Loucy (cell line): ENCODE results near the gene ERGIC3.
"Not testable (repeated sequence)": the region's sequence is repeated elsewhere in the genome, so short reads cannot be mapped to it uniquely, and the experiment has no call there.

Source experiments
- H2AFZ ChIP-seq: fragments of 200-600 bp; sonication (generic); 2 replicates; pipeline ENCODE4 v1.6.0; 2016; ENCODE audit warnings: antibody characterized with exemption, mild to moderate bottlenecking, low read length, moderate library complexity
- H3F3A ChIP-seq: fragments of 200-600 bp; 2 replicates; pipeline ENCODE4 v1.6.0; 2016; ENCODE audit warnings: antibody characterized with exemption, low read depth, mild to moderate bottlenecking
- H3K27me3 ChIP-seq: fragments of 200-600 bp; sonication (generic); 2 replicates; pipeline ENCODE4 v1.6.1; 2014; ENCODE audit warnings: low read length, mild to moderate bottlenecking; ENCODE audit not compliant: insufficient read depth, poor library complexity, severe bottlenecking
- H3K36me3 ChIP-seq: fragments of 200-600 bp; sonication (generic); 2 replicates; pipeline ENCODE4 v1.6.1; 2016; ENCODE audit warnings: low read length; ENCODE audit not compliant: insufficient read depth
- H3K4me1 ChIP-seq: fragments of 200-600 bp; sonication (generic); 2 replicates; pipeline ENCODE4 v1.5.1; 2014; ENCODE audit warnings: low read length, mild to moderate bottlenecking; ENCODE audit not compliant: insufficient read depth, poor library complexity, severe bottlenecking
- H3K4me2 ChIP-seq: fragments of 200-600 bp; sonication (generic); 2 replicates; pipeline ENCODE4 v1.6.0; 2014; ENCODE audit warnings: antibody characterized with exemption, low read length, low read depth, mild to moderate bottlenecking; ENCODE audit not compliant: poor library complexity, severe bottlenecking
- H3K4me3 ChIP-seq: fragments of 200-600 bp; sonication (generic); 2 replicates; pipeline ENCODE4 v1.5.1; 2014; ENCODE audit warnings: low read length, mild to moderate bottlenecking, mixed read lengths; ENCODE audit not compliant: poor library complexity, severe bottlenecking
- H3K79me2 ChIP-seq: fragments of 200-600 bp; sonication (generic); 2 replicates; pipeline ENCODE4 v1.6.1; 2014; ENCODE audit warnings: low read length; ENCODE audit not compliant: insufficient read depth
- H3K9ac ChIP-seq: fragments of 200-600 bp; sonication (generic); 2 replicates; pipeline ENCODE4 v1.6.0; 2014; ENCODE audit warnings: mild to moderate bottlenecking, low read depth, low read length, moderate library complexity; ENCODE audit not compliant: poor library complexity, severe bottlenecking
- H3K9me2 ChIP-seq: fragments of 200-600 bp; sonication (generic); replicated peaks from 2 replicates; pipeline ENCODE4 v1.6.1; 2016; ENCODE audit warnings: low read depth, low read length, mixed read lengths
- H3K9me3 ChIP-seq: fragments of 200-600 bp; sonication (generic); 2 replicates; pipeline ENCODE4 v1.6.1; 2014; ENCODE audit warnings: mild to moderate bottlenecking, antibody characterized with exemption, low read length, low read depth; ENCODE audit not compliant: insufficient read depth
- H4K20me1 ChIP-seq: fragments of 200-600 bp; sonication (generic); 2 replicates; pipeline ENCODE4 v1.6.0; 2014; ENCODE audit warnings: antibody characterized with exemption, low read length, mild to moderate bottlenecking; ENCODE audit not compliant: insufficient read depth, poor library complexity, severe bottlenecking
- CTCF ChIP-seq: fragments of 200-600 bp; sonication (generic); conservative IDR thresholded peaks from 2 replicates; pipeline ENCODE4 v1.5.1; 2014; ENCODE audit warnings: mild to moderate bottlenecking, antibody characterized with exemption, low read length
- EZH2phosphoT487 ChIP-seq: fragments of 200-600 bp; IDR thresholded peaks from 2 replicates; pipeline ENCODE4 v1.6.1; 2018; ENCODE audit warnings: antibody characterized with exemption, mild to moderate bottlenecking, moderate library complexity, borderline replicate concordance

Gene ERGIC3

DNA sequence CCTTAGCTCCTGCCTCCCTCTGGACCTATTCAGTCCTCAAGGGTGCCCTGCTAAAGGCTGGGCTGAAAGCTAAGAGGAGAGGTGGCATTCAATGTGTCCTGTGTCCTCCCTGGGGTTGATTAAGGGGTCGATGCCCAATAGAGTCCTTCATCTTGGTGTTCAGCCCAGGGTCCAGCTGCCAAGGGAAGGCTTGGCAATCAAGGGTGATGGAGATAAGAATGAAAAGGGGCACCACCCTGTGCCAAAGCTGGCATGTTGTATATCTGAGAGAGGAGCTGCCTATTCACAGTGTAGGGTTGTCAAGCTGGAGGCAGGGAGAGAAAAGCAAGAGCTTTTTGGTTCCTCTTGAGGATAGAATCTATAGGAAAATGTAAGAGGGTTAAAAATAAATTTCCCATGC lies 24.8 kb upstream of the ERGIC3 start:
- no peak overlapping the region for H3K4me3 ChIP-seq
- no peaks in the 10 kb centered on the region for H3K79me2 ChIP-seq
- no peak overlapping the region for H3K9ac ChIP-seq
- H3F3A ChIP-seq = no peaks in the 10 kb centered on the region
- H3K9me2 ChIP-seq = no peaks in the 10 kb centered on the region
- H4K20me1 ChIP-seq = no peaks in the 10 kb centered on the region
- H3K4me2 ChIP-seq = no peak overlapping the region
- H2AFZ ChIP-seq = no peak overlapping the region
- peaks cover 9% of the 10 kb centered on the region; the same call in 1 of the 2 replicates for H3K36me3 ChIP-seq
- TF ChIP-seq CTCF = no peak
- no peak for TF ChIP-seq EZH2phosphoT487
- H3K27me3 ChIP-seq = no peaks in the 10 kb centered on the region
- no peaks in the 10 kb centered on the region for H3K9me3 ChIP-seq
- no peaks in the 10 kb centered on the region for H3K4me1 ChIP-seq

DNA sequence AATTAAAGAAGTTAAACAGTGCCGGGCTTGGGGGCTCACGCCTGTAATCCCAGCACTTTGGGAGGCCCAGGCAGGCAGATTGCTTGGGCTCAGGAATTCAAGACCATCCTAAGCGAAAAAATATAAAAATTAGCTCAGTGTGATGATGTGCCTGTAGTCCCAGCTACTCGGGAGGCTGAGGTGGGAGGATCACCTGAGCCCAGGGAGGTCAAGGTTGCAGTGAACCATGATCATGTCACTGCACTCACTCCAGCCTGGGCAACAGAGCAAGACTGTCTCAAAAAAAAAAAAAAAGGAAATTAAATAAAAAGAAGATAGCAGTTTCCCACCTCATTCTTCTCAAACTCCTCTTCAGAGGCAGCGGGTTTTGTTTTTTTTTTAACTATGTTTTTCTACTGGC lies 24.1 kb upstream of the ERGIC3 start:
- H3K4me3 ChIP-seq, H3F3A ChIP-seq, H3K79me2 ChIP-seq, H3K4me2 ChIP-seq, H3K27me3 ChIP-seq, H3K9me3 ChIP-seq, H3K36me3 ChIP-seq, H3K9me2 ChIP-seq, H3K9ac ChIP-seq, H3K4me1 ChIP-seq, H2AFZ ChIP-seq, H4K20me1 ChIP-seq: not testable (repeated sequence)

DNA sequence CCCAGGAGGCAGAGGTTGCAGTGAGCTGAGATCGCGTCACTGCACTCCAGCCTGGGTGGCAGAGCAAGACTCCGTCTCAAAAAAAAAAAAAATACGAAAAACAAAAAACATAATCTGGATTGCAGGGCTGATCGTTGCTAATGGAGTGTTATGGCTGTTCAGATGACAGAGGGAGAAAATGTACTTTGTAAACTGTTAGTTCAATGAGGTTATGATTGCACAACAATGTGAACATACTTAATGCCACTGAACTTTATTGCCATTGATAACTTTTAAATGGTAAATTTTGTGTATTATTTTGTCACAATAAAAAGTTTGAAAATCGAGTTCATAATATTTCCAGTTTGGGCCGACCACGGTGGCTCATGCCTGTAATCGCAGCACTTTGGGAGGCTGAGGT lies 22.9 kb upstream of the ERGIC3 start:
- no peaks in the 10 kb centered on the region for H3K9me2 ChIP-seq
- no peaks in the 10 kb centered on the region for H3K9me3 ChIP-seq
- H3K36me3 ChIP-seq = no peaks in the 10 kb centered on the region; the same call in 1 of the 2 replicates
- H4K20me1 ChIP-seq = no peaks in the 10 kb centered on the region
- no peaks in the 10 kb centered on the region for H3F3A ChIP-seq
- no peak overlapping the region for H2AFZ ChIP-seq
- no peak overlapping the region for H3K4me3 ChIP-seq
- no peaks in the 10 kb centered on the region for H3K27me3 ChIP-seq
- H3K4me2 ChIP-seq = no peak overlapping the region
- no peaks in the 10 kb centered on the region for H3K79me2 ChIP-seq
- H3K9ac ChIP-seq = no peak overlapping the region
- TF ChIP-seq CTCF = no peak
- no peak for TF ChIP-seq EZH2phosphoT487
- H3K4me1 ChIP-seq = no peaks in the 10 kb centered on the region

DNA sequence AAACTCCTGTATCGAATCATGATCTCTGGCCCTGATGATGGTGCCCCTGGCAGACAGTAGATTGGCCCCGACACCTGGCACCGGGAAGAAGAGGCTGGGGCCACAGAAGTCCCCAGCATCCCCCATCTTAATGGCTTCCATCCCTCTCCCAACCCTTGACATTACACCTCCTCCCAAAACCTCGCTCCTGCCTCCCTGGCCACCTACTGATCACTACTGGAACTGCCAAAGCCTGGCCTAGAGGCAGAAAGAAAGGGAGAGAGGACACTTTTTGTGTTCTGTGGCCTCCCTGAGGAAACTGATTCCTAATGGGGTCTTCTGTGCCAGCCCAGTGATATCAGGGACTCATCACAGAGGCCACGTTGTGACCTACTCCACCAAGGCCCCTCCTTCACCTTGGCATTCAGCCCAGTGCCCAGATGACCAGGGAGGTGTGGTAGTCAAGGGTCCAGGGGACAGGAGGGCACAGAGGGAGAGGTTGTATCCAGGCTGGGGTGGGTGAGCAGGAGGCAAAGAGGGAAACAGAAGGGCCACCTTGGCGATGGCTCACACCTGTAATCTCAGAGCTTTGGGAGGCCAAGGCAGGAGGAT lies 18.5 kb upstream of the ERGIC3 start:
- H3K9me3 ChIP-seq = no peaks in the 10 kb centered on the region
- no peaks in the 10 kb centered on the region for H3K36me3 ChIP-seq
- H3F3A ChIP-seq = no peaks in the 10 kb centered on the region
- no peak overlapping the region for H3K4me2 ChIP-seq
- H4K20me1 ChIP-seq = no peaks in the 10 kb centered on the region
- no peaks in the 10 kb centered on the region for H3K79me2 ChIP-seq
- H3K27me3 ChIP-seq = no peaks in the 10 kb centered on the region
- no peaks in the 10 kb centered on the region for H3K9me2 ChIP-seq
- no peak for TF ChIP-seq EZH2phosphoT487
- peak; percentile 75 for TF ChIP-seq CTCF
- no peaks in the 10 kb centered on the region for H3K4me1 ChIP-seq
- H2AFZ ChIP-seq = no peak overlapping the region
- no peak overlapping the region for H3K4me3 ChIP-seq
- H3K9ac ChIP-seq = no peak overlapping the region
